ENCODE data around the gene C7orf25. TPM values are rescaled to one million over a fixed set of nuclear protein-coding genes. Genes with fewer than 3 reads are reported as not detected.

The C7orf25 gene
- polyA plus RNA-seq (2013, experiment 1 of 4) = 1.8 TPM
- 4.6 TPM for polyA plus RNA-seq (2013, experiment 2 of 4)
- 3.3 TPM for polyA plus RNA-seq (2013, experiment 3 of 4)
- 2.3 TPM for polyA plus RNA-seq (2013, experiment 4 of 4)

GRCh38 chr7:42911454-42912447, at the start of gene C7orf25:
C7orf25 (minus strand) TSS chr7:42912070; CDS start chr7:42910900, 1,170 bp downstream.
- H3K4me1 ChIP-seq (ENCODE audit: control insufficient read depth, insufficient read depth, low read length) = no peaks in the 10 kb centered on the region
- H3K9me3 ChIP-seq (ENCODE audit: control insufficient read depth, low read length) = no peaks in the 10 kb centered on the region
- no peaks in the 10 kb centered on the region for H3K27me3 ChIP-seq (ENCODE audit: control insufficient read depth, insufficient read depth, low read length, poor library complexity, severe bottlenecking)
- H3K27ac ChIP-seq (ENCODE audit: insufficient read depth, low read depth, low read length, poor library complexity, severe bottlenecking) = peak within 1 kb of the TSS; percentile 73
- 0 to 1% methylated on average over 95 of the region's 95 CpGs for WGBS, 2 experiments
- peaks cover 11% of the 10 kb centered on the region for H3K36me3 ChIP-seq (ENCODE audit: control insufficient read depth, insufficient read depth, low read length)
- peak within 1 kb of the TSS; percentile 62 for H3K4me3 ChIP-seq (ENCODE audit: insufficient read depth, low read depth, low read length)

GRCh38 chr7:42961170-42961569, 49.3 kb upstream of the C7orf25 start:
- 92 to 96% methylated on average over 2 of the region's 2 CpGs for WGBS, 2 experiments
- no peaks in the 10 kb centered on the region for H3K9me3 ChIP-seq (ENCODE audit: control insufficient read depth, low read length)
- no peak overlapping the region for H3K27ac ChIP-seq (ENCODE audit: insufficient read depth, low read depth, low read length, poor library complexity, severe bottlenecking)
- no peaks in the 10 kb centered on the region for H3K27me3 ChIP-seq (ENCODE audit: control insufficient read depth, insufficient read depth, low read length, poor library complexity, severe bottlenecking)
- H3K4me3 ChIP-seq (ENCODE audit: insufficient read depth, low read depth, low read length) = no peak overlapping the region
- no peaks in the 10 kb centered on the region for H3K4me1 ChIP-seq (ENCODE audit: control insufficient read depth, insufficient read depth, low read length)
- H3K36me3 ChIP-seq (ENCODE audit: control insufficient read depth, insufficient read depth, low read length) = no peaks in the 10 kb centered on the region

GRCh38 chr7:42960762-42961161, 48.9 kb upstream of the C7orf25 start:
- Histone ChIP-seq H3K9me3 (ENCODE audit: control insufficient read depth, low read length) (no peaks in the 10 kb centered on the region), H3K27ac (ENCODE audit: insufficient read depth, low read depth, low read length, poor library complexity, severe bottlenecking) (no peak overlapping the region), H3K4me1 (ENCODE audit: control insufficient read depth, insufficient read depth, low read length) (no peaks in the 10 kb centered on the region), H3K27me3 (ENCODE audit: control insufficient read depth, insufficient read depth, low read length, poor library complexity, severe bottlenecking) (no peaks in the 10 kb centered on the region), H3K4me3 (ENCODE audit: insufficient read depth, low read depth, low read length) (no peak overlapping the region), H3K36me3 (ENCODE audit: control insufficient read depth, insufficient read depth, low read length) (no peaks in the 10 kb centered on the region)
- 92 to 95% methylated on average over 2 of the region's 2 CpGs for WGBS, 2 experiments

- no peaks in the 10 kb centered on the region for H3K4me1 ChIP-seq (ENCODE audit: control insufficient read depth, insufficient read depth, low read length)
- H3K4me3 ChIP-seq (ENCODE audit: insufficient read depth, low read depth, low read length) = no peak overlapping the region
- 89 to 98% methylated on average over 2 of the region's 2 CpGs for WGBS, 2 experiments
- H3K27ac ChIP-seq (ENCODE audit: insufficient read depth, low read depth, low read length, poor library complexity, severe bottlenecking) = no peak overlapping the region
- no peaks in the 10 kb centered on the region for H3K9me3 ChIP-seq (ENCODE audit: control insufficient read depth, low read length)
- no peaks in the 10 kb centered on the region for H3K27me3 ChIP-seq (ENCODE audit: control insufficient read depth, insufficient read depth, low read length, poor library complexity, severe bottlenecking)
- no peaks in the 10 kb centered on the region for H3K36me3 ChIP-seq (ENCODE audit: control insufficient read depth, insufficient read depth, low read length)
These were observed 47.7 kb upstream of the C7orf25 start for GRCh38 chr7:42959549-42959948.

- Histone ChIP-seq H3K36me3 (ENCODE audit: control insufficient read depth, insufficient read depth, low read length) (no peaks in the 10 kb centered on the region), H3K9me3 (ENCODE audit: control insufficient read depth, low read length) (no peaks in the 10 kb centered on the region), H3K4me3 (ENCODE audit: insufficient read depth, low read depth, low read length) (no peak overlapping the region)
These were observed 44.2 kb upstream of the C7orf25 start for GRCh38 chr7:42956062-42956461.

GRCh38 chr7:42953994-42954393, 42.1 kb upstream of the C7orf25 start:
- H3K9me3 ChIP-seq (ENCODE audit: control insufficient read depth, low read length) = no peaks in the 10 kb centered on the region
- no peaks in the 10 kb centered on the region for H3K27me3 ChIP-seq (ENCODE audit: control insufficient read depth, insufficient read depth, low read length, poor library complexity, severe bottlenecking)
- WGBS, 2 experiments = 91 to 98% methylated on average over 4 of the region's 4 CpGs
- H3K36me3 ChIP-seq (ENCODE audit: control insufficient read depth, insufficient read depth, low read length) = no peaks in the 10 kb centered on the region
- no peaks in the 10 kb centered on the region for H3K4me1 ChIP-seq (ENCODE audit: control insufficient read depth, insufficient read depth, low read length)
- H3K4me3 ChIP-seq (ENCODE audit: insufficient read depth, low read depth, low read length) = no peak overlapping the region
- no peak overlapping the region for H3K27ac ChIP-seq (ENCODE audit: insufficient read depth, low read depth, low read length, poor library complexity, severe bottlenecking)

More at GRCh38 chr7:42956062-42956461, 44.2 kb upstream of the C7orf25 start:
- no peak overlapping the region for H3K27ac ChIP-seq (ENCODE audit: insufficient read depth, low read depth, low read length, poor library complexity, severe bottlenecking)
- no peaks in the 10 kb centered on the region for H3K4me1 ChIP-seq (ENCODE audit: control insufficient read depth, insufficient read depth, low read length)
- H3K27me3 ChIP-seq (ENCODE audit: control insufficient read depth, insufficient read depth, low read length, poor library complexity, severe bottlenecking) = no peaks in the 10 kb centered on the region

- WGBS, 2 experiments = 87 to 90% methylated on average over 4 of the region's 4 CpGs
- Histone ChIP-seq H3K9me3 (ENCODE audit: control insufficient read depth, low read length) (no peaks in the 10 kb centered on the region), H3K4me1 (ENCODE audit: control insufficient read depth, insufficient read depth, low read length) (no peaks in the 10 kb centered on the region), H3K4me3 (ENCODE audit: insufficient read depth, low read depth, low read length) (no peak overlapping the region), H3K36me3 (ENCODE audit: control insufficient read depth, insufficient read depth, low read length) (no peaks in the 10 kb centered on the region), H3K27me3 (ENCODE audit: control insufficient read depth, insufficient read depth, low read length, poor library complexity, severe bottlenecking) (no peaks in the 10 kb centered on the region), H3K27ac (ENCODE audit: insufficient read depth, low read depth, low read length, poor library complexity, severe bottlenecking) (no peak overlapping the region)
These were observed 40.5 kb upstream of the C7orf25 start for GRCh38 chr7:42952328-42952727.

- no peaks in the 10 kb centered on the region for H3K9me3 ChIP-seq (ENCODE audit: control insufficient read depth, low read length)
- WGBS, 2 experiments = 54 to 74% methylated on average over 2 to 3 of the region's 3 CpGs
- no peaks in the 10 kb centered on the region for H3K4me1 ChIP-seq (ENCODE audit: control insufficient read depth, insufficient read depth, low read length)
- no peaks in the 10 kb centered on the region for H3K36me3 ChIP-seq (ENCODE audit: control insufficient read depth, insufficient read depth, low read length)
- no peaks in the 10 kb centered on the region for H3K27me3 ChIP-seq (ENCODE audit: control insufficient read depth, insufficient read depth, low read length, poor library complexity, severe bottlenecking)
- H3K4me3 ChIP-seq (ENCODE audit: insufficient read depth, low read depth, low read length) = no peak overlapping the region
- H3K27ac ChIP-seq (ENCODE audit: insufficient read depth, low read depth, low read length, poor library complexity, severe bottlenecking) = no peak overlapping the region
These were observed 38.5 kb upstream of the C7orf25 start for GRCh38 chr7:42950417-42950816.

- Histone ChIP-seq H3K27ac (ENCODE audit: insufficient read depth, low read depth, low read length, poor library complexity, severe bottlenecking) (no peak overlapping the region), H3K9me3 (ENCODE audit: control insufficient read depth, low read length) (no peaks in the 10 kb centered on the region), H3K27me3 (ENCODE audit: control insufficient read depth, insufficient read depth, low read length, poor library complexity, severe bottlenecking) (no peaks in the 10 kb centered on the region), H3K4me1 (ENCODE audit: control insufficient read depth, insufficient read depth, low read length) (no peaks in the 10 kb centered on the region), H3K4me3 (ENCODE audit: insufficient read depth, low read depth, low read length) (no peak overlapping the region), H3K36me3 (ENCODE audit: control insufficient read depth, insufficient read depth, low read length) (no peaks in the 10 kb centered on the region)
- WGBS, 2 experiments = 85 to 96% methylated on average over 2 of the region's 2 CpGs
These were observed 35.7 kb upstream of the C7orf25 start for GRCh38 chr7:42947521-42947920.

- WGBS, 2 experiments = 91 to 98% methylated on average over 2 of the region's 2 CpGs
- H3K4me1 ChIP-seq (ENCODE audit: control insufficient read depth, insufficient read depth, low read length) = no peaks in the 10 kb centered on the region
- H3K27ac ChIP-seq (ENCODE audit: insufficient read depth, low read depth, low read length, poor library complexity, severe bottlenecking) = no peak overlapping the region
These were observed 34.7 kb upstream of the C7orf25 start for GRCh38 chr7:42946627-42946950.

More at GRCh38 chr7:42946627-42946950, 34.7 kb upstream of the C7orf25 start:
- H3K4me3 ChIP-seq (ENCODE audit: insufficient read depth, low read depth, low read length) = no peak overlapping the region
- H3K9me3 ChIP-seq (ENCODE audit: control insufficient read depth, low read length) = no peaks in the 10 kb centered on the region
- H3K27me3 ChIP-seq (ENCODE audit: control insufficient read depth, insufficient read depth, low read length, poor library complexity, severe bottlenecking) = no peaks in the 10 kb centered on the region
- H3K36me3 ChIP-seq (ENCODE audit: control insufficient read depth, insufficient read depth, low read length) = no peaks in the 10 kb centered on the region

Data from ectodermal cell (in vitro differentiated cells).